HepG2 (cell line): ENCODE measurements around the gene PTPRM. TPM values are rescaled to one million over a fixed set of nuclear protein-coding genes. Genes with fewer than 3 reads are reported as not detected.

Experiments used
- ATF4 ChIP-seq, 2 experiments: fragments of 450-650 bp in 1 of 2; sonication (generic) in 1 of 2; formaldehyde crosslinking; IDR thresholded peaks; 2 replicates each; pipeline versions ENCODE4 v1.5.0 to v1.8.0; 2020 to 2022; ENCODE audit warnings: mild to moderate bottlenecking in 1 of 2, missing genetic modification reagents in 1 of 2
- ATRX ChIP-seq: sonication (generic); formaldehyde crosslinking; IDR thresholded peaks from 2 replicates; pipeline ENCODE4 v1.4.0; 2020; ENCODE audit warnings: missing genetic modification reagents, borderline replicate concordance
- BRF2 ChIP-seq: sonication (generic); formaldehyde crosslinking; IDR thresholded peaks from 2 replicates; pipeline ENCODE4 v1.8.1; 2022; ENCODE audit warnings: mild to moderate bottlenecking, missing genetic modification reagents
- CBFB ChIP-seq: sonication (generic); formaldehyde crosslinking; IDR thresholded peaks from 2 replicates; pipeline ENCODE4 v1.4.0; 2020; ENCODE audit warnings: missing genetic modification reagents
- FOSL2 ChIP-seq: sonication (generic); formaldehyde crosslinking; IDR thresholded peaks from 2 replicates; pipeline ENCODE4 v1.4.0; 2020; ENCODE audit warnings: missing genetic modification reagents
- GATAD1 ChIP-seq: IDR thresholded peaks from 2 replicates; pipeline ENCODE4 v1.6.1; 2016; ENCODE audit warnings: missing genetic modification reagents, missing compliant biosample characterization
- HNF4A ChIP-seq: sonication (generic); formaldehyde crosslinking; IDR thresholded peaks from 2 replicates; pipeline ENCODE4 v1.4.0; 2020; ENCODE audit warnings: missing genetic modification reagents
- KLF16 ChIP-seq, 2 experiments: sonication (generic) in 1 of 2; formaldehyde crosslinking in 1 of 2; IDR thresholded peaks; 2 replicates each; pipeline versions ENCODE4 v1.6.1 to v1.8.0; 2016 to 2023; ENCODE audit warnings: missing genetic modification reagents in 2 of 2, missing compliant biosample characterization in 1 of 2
- NFIC ChIP-seq: IDR thresholded peaks from 2 replicates; pipeline ENCODE4 v1.6.1; 2012; ENCODE audit warnings: mild to moderate bottlenecking, low read length, inconsistent platforms
- NPAS2 ChIP-seq: sonication (generic); formaldehyde crosslinking; IDR thresholded peaks from 2 replicates; pipeline ENCODE4 v1.8.0; 2022; ENCODE audit warnings: mild to moderate bottlenecking, missing genetic modification reagents, borderline replicate concordance
- RARA ChIP-seq: IDR thresholded peaks from 2 replicates; pipeline ENCODE4 v1.6.1; 2016; ENCODE audit warnings: missing genetic modification reagents, missing compliant biosample characterization
- SIN3A ChIP-seq: IDR thresholded peaks from 2 replicates; pipeline ENCODE4 v1.6.1; 2011; ENCODE audit warnings: low read depth, mild to moderate bottlenecking, control low read depth, low read length, borderline replicate concordance
- SKIL ChIP-seq: sonication (generic); formaldehyde crosslinking; IDR thresholded peaks from 2 replicates; pipeline ENCODE4 v1.8.0; 2022; ENCODE audit warnings: missing genetic modification reagents, mild to moderate bottlenecking, moderate library complexity, borderline replicate concordance
- SNAPC5 ChIP-seq: sonication (generic); formaldehyde crosslinking; IDR thresholded peaks from 2 replicates; pipeline ENCODE4 v1.8.1; 2023; ENCODE audit warnings: mild to moderate bottlenecking, missing genetic modification reagents, borderline replicate concordance
- ZBTB7B ChIP-seq: sonication (generic); formaldehyde crosslinking; IDR thresholded peaks from 2 replicates; pipeline ENCODE4 v1.4.0; 2020; ENCODE audit warnings: missing genetic modification reagents
- ZNF280B ChIP-seq: sonication (generic); formaldehyde crosslinking; IDR thresholded peaks from 2 replicates; pipeline ENCODE4 v1.5.0; 2020; ENCODE audit warnings: missing genetic modification reagents, mild to moderate bottlenecking, borderline replicate concordance
- ZNF609 ChIP-seq: sonication (generic); formaldehyde crosslinking; IDR thresholded peaks from 2 replicates; pipeline ENCODE4 v1.4.0; 2020; ENCODE audit warnings: mild to moderate bottlenecking, missing genetic modification reagents, borderline replicate concordance
- ZNF773 ChIP-seq: sonication (generic); formaldehyde crosslinking; IDR thresholded peaks from 2 replicates; pipeline ENCODE4 v1.4.0; 2020; ENCODE audit warnings: missing genetic modification reagents, borderline replicate concordance
- polyA plus RNA-seq, 8 experiments: library from polyadenylated mRNA; depleted of rRNA in 3 of 8; stranded (reverse) in 7 of 8; unstranded in 1 of 8; fragments of >200 nt; fragmentation: Illumina TruSeq in 4 of 8; extraction: Trizol in 4 of 8; gene quantifications; 2 replicates each; pipeline versions ENCODE4 v1.2.1 to v1.2.3, GENCODE V29; 2011 to 2016; ENCODE audit warnings: low read depth in 4 of 8, missing spikeins in 1 of 8, mixed read lengths in 1 of 8; ENCODE audit not compliant: insufficient read depth in 1 of 8
- total RNA-seq, 5 experiments: library from RNA; depleted of rRNA; stranded (reverse); fragments of >200 nt; fragmentation: Illumina TruSeq; extraction: Trizol; gene quantifications; 2 replicates each; pipeline ENCODE4 v1.2.3, GENCODE V29; 2016; ENCODE audit warnings: low read depth in 1 of 5

Gene PTPRM
- total and polyA plus RNA-seq, 2 of the 13 experiments (the other 11 are each of a cell fraction or from before 2014, with no cell fraction given): 12.6 to 108 TPM

- TF ChIP-seq NFIC (peak; percentile 95), ZBTB7B (no peak), SIN3A (no peak), SKIL (peak; percentile 62; the same call in 1 of the 2 replicates), KLF16 (CRISPR knock-in tag; IDR thresholded peaks at IDR 0.05) (no peak), BRF2 (CRISPR knock-in tag) (no peak), ATF4 (CRISPR knock-in tag; IDR thresholded peaks at IDR 0.05) (no peak), ATRX (CRISPR knock-in tag) (no peak), ZNF280B (no peak), GATAD1 (0 out of 2 replicates have a peak, but pooled peaks have one; percentile 25), NPAS2 (no peak), FOSL2 (0 out of 2 replicates have a peak, but pooled peaks have one; percentile 28), HNF4A (CRISPR knock-in tag) (peak; percentile 66), ZNF773 (no peak), ZNF609 (CRISPR knock-in tag) (peak; percentile 61; the same call in 1 of the 2 replicates), CBFB (no peak), RARA (CRISPR knock-in tag) (peak; percentile 97), SNAPC5 (no peak)
Measured at GRCh38 chr18:8177330-8178016, 610.4 kb downstream of the PTPRM start (continued).
